GM21526 (cell line): Measurements from ENCODE around the gene CD86.
"Not testable (repeated sequence)": the region's sequence is repeated elsewhere in the genome, so short reads cannot be mapped to it uniquely, and the experiment has no call there.

Source experiments
- ATAC-seq: cut with Tn5 transposase; IDR thresholded peaks from one replicate; pipeline ENCODE4 v1.9.1; 2021; ENCODE audit warnings: moderate library complexity; ENCODE audit not compliant: unreplicated experiment, low FRiP score

The CD86 gene

DNA sequence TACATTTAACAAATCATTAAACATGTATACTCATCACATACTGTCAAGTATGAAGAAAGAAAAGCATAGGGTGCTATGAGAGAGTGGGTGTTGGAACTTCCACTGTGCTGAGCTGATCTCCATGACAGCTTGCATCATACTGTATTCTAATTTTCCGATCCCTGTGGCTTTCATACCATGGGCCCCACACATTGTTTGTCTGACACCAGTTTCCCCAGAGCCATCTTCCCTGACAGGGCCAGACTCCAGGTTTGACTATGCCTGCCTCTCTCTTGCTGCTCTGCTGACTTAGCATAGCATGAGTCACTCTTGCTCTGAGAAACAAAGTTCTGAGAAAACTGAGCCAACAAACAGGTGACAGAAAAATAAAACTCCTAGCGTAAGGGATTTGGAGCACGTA, 91.3 kb downstream of the CD86 start:
- ATAC-seq: peak; percentile 50

DNA sequence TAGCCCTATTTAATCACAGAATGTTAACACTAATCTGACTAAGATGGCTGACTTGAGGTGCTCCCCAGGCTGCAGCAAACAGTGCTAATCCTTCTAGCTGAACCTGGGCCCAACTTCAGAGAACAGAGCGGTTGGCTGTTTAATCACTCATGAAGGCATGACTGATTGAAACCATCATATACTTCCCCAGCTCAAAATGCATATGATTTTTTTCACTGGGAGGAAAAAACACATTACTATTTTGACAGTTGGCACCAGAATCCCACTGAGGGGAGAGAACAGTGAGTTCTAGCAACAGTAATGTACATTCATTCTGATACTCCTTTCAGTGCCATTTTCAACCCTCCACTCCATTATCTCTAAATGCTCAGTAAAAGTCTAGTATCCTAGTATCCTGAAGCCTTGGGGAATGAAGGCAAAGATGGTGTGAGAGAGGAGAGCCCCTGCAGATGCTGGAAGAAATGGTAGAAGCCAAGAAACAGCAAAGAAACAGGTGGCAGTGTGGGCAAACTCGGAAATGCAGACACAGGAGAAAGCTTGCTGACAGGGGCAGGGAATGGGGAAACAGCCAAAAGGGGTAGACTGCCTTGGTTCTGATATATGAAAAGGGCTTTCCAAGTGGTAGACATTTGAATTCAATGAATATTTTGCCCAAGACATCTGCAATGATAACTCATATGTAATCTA, 93.9 kb downstream of the CD86 start:
- no peak for ATAC-seq

DNA sequence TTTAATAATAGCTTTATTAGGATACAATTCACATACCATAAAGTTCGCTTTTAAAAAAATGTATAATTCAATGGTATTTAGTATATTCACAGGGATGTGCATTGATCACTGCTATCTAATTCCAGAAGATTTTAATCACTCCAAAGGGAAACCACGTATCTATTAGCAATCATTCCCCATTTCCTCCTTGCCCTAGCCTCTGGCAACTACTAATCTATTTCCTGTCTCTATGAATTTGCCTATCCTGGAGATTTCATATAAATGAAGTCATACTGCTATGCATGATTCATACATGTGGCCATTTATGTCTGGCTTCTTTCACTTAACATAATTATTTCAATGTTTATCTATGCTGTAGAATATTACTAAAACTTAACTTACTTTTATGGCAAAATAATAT, 96.3 kb downstream of the CD86 start:
- ATAC-seq: no peak

DNA sequence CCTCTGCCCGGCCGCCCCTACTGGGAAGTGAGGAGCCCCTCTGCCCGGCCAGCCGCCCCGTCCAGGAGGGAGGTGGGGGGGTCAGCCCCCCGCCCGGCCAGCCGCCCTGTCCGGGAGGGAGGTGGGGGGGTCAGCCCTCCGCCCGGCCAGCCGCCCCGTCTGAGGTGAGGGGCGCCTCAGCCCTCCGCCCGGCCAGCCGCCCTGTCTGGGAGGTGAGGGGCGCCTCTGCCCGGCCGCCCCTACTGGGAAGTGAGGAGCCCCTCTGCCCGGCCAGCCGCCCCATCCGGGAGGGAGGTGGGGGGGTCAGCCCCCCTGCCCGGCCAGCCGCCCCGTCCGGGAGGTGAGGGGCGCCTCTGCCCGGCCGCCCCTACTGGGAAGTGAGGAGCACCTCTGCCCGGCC, 109.8 kb downstream of the CD86 start:
- ATAC-seq: not testable (repeated sequence)

DNA sequence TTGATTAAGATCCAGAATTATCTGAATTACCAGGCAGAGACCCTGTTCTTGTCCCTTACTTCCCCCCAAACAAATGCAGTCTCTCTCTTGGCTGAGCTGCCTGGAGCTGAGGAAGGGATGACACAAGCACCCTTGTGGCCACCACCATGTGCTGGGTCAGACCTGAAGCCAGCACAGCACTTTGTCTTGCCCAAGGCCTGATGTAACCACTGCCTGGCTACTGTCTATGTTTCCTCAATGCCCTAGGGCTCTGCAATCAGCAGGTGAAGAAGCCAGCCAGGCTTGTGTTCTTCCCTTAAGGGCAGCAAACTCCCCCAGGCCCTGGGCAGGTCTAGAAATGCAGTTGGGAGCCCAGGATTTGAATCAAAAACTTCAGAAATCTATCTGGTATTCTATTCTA, 112.5 kb downstream of the CD86 start:
- ATAC-seq: no peak

DNA sequence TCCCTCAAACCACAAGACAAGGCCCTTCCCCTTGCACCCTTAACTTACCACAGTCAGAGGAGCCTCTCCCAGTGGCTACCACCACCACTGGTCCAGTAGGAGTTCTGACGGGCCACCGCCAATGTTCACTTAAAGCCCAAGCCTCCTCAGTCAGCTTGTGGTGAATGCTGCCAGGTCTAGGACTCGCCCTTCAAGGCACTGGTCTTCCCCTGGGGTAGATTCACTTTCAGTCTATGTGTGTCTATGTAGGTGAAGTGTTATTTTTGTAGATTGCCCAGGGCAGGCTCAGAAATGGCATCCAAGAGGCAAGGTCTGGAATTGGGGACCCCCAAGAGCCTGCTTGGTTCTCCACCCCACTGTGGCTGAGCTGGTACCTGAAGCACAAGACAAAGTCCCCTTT, 112.9 kb downstream of the CD86 start:
- ATAC-seq: no peak

DNA sequence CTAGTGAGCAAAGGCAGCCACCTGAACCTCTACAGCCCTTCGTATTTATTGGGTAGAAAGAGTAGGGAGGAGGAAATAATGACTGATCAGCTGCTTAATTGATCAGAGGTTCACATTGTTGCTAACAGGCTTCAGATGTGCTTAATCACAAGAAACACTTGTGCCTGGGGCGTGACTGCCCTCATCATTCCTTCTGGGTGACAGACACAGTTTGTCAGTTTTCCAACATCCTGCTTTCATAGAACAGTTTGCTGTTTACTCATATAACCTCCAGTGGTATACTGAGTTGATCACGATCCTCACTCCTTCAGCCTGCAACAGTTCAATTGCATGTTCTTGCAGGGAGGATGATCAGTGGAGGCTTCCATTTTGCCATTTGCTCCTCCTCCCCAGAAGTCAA, 114.7 kb downstream of the CD86 start:
- ATAC-seq: no peak
